Measurements from ENCODE around the gene IFI27L1. TPM values are rescaled to one million over a fixed set of nuclear protein-coding genes. Genes with fewer than 3 reads are reported as not detected.

IFI27L1 gene
- polyA plus RNA-seq, 1 donor (not counting 4 experiments of a cell fraction or from before 2014, with no cell fraction given) = 17.4 TPM

GRCh38 chr14:94139421-94139820, 58.3 kb downstream of the IFI27L1 start:
- Histone ChIP-seq H3K27me3 (ENCODE audit: control insufficient read depth, extremely low read depth, insufficient read depth, low read length) (no peaks in the 10 kb centered on the region), H3K27ac (ENCODE audit: control insufficient read depth, insufficient read depth, low read length) (no peak overlapping the region), H3K9me3 (ENCODE audit: control insufficient read depth, low read depth, low read length) (no peaks in the 10 kb centered on the region), H4K20me1 (ENCODE audit: control insufficient read depth, extremely low read depth, insufficient read depth, low read length) (no peaks in the 10 kb centered on the region), H2AFZ (ENCODE audit: control insufficient read depth, low read length) (no peak overlapping the region), H3K9ac (ENCODE audit: control insufficient read depth, extremely low read depth, insufficient read depth, low read length) (no peak overlapping the region), H3K4me2 (ENCODE audit: control insufficient read depth, extremely low read depth, insufficient read depth, low read depth, low read length) (no peak overlapping the region), H3K4me3 (ENCODE audit: control insufficient read depth in 2 of 3, extremely low read depth in 1 of 3, insufficient read depth in 2 of 3, low read depth in 1 of 3, low read length in 3 of 3) (no peak overlapping the region), H3K36me3 (ENCODE audit: control insufficient read depth in 2 of 2, extremely low read depth in 1 of 2, insufficient read depth in 2 of 2, low read length in 2 of 2) (no peaks in the 10 kb centered on the region), H3K79me2 (ENCODE audit: control insufficient read depth, insufficient read depth, low read length) (no peaks in the 10 kb centered on the region), H3K9me1 (ENCODE audit: control insufficient read depth, extremely low read depth, insufficient read depth, low read length) (no peaks in the 10 kb centered on the region), H3K4me1 (ENCODE audit: control insufficient read depth, extremely low read depth, insufficient read depth, low read length) (no peaks in the 10 kb centered on the region)
- dilution Hi-C loops (cut with MboI; ENCODE audit: extremely low pct_ligation_motif_present, low sequenced_read_pairs) = no loop called here
- no peak for TF ChIP-seq EZH2 (IDR thresholded peaks at IDR 0.05; ENCODE audit: low read length)
- TF ChIP-seq, protein P1, sequence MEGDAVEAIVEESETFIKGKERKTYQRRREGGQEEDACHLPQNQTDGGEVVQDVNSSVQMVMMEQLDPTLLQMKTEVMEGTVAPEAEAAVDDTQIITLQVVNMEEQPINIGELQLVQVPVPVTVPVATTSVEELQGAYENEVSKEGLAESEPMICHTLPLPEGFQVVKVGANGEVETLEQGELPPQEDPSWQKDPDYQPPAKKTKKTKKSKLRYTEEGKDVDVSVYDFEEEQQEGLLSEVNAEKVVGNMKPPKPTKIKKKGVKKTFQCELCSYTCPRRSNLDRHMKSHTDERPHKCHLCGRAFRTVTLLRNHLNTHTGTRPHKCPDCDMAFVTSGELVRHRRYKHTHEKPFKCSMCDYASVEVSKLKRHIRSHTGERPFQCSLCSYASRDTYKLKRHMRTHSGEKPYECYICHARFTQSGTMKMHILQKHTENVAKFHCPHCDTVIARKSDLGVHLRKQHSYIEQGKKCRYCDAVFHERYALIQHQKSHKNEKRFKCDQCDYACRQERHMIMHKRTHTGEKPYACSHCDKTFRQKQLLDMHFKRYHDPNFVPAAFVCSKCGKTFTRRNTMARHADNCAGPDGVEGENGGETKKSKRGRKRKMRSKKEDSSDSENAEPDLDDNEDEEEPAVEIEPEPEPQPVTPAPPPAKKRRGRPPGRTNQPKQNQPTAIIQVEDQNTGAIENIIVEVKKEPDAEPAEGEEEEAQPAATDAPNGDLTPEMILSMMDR (optimal IDR thresholded peaks at IDR 0.05 in 1 of 3, IDR thresholded peaks at IDR 0.05 in 1 of 3, conservative IDR thresholded peaks at IDR 0.05 in 1 of 3; ENCODE audit: extremely low read depth in 1 of 3, insufficient read depth in 2 of 3, low read length in 3 of 3) = no peak
- FAIRE-seq (no peak), DNase-seq (ENCODE audit: low read depth, low spot score) (no peak)

- Histone ChIP-seq H3K9me3 (ENCODE audit: control insufficient read depth, low read depth, low read length) (no peaks in the 10 kb centered on the region), H3K4me1 (ENCODE audit: control insufficient read depth, extremely low read depth, insufficient read depth, low read length) (no peaks in the 10 kb centered on the region), H3K27me3 (ENCODE audit: control insufficient read depth, extremely low read depth, insufficient read depth, low read length) (no peaks in the 10 kb centered on the region), H3K27ac (ENCODE audit: control insufficient read depth, insufficient read depth, low read length) (no peak overlapping the region), H3K9ac (ENCODE audit: control insufficient read depth, extremely low read depth, insufficient read depth, low read length) (no peak overlapping the region), H3K4me2 (ENCODE audit: control insufficient read depth, extremely low read depth, insufficient read depth, low read depth, low read length) (no peak overlapping the region), H3K79me2 (ENCODE audit: control insufficient read depth, insufficient read depth, low read length) (no peaks in the 10 kb centered on the region), H2AFZ (ENCODE audit: control insufficient read depth, low read length) (no peak overlapping the region), H3K4me3 (ENCODE audit: control insufficient read depth in 2 of 3, extremely low read depth in 1 of 3, insufficient read depth in 2 of 3, low read depth in 1 of 3, low read length in 3 of 3) (no peak overlapping the region), H3K9me1 (ENCODE audit: control insufficient read depth, extremely low read depth, insufficient read depth, low read length) (no peaks in the 10 kb centered on the region), H3K36me3 (ENCODE audit: control insufficient read depth in 2 of 2, extremely low read depth in 1 of 2, insufficient read depth in 2 of 2, low read length in 2 of 2) (no peaks in the 10 kb centered on the region), H4K20me1 (ENCODE audit: control insufficient read depth, extremely low read depth, insufficient read depth, low read length) (no peaks in the 10 kb centered on the region)
- no peak for DNase-seq (ENCODE audit: low read depth, low spot score)
- TF ChIP-seq, protein P1 (optimal IDR thresholded peaks at IDR 0.05 in 1 of 3, IDR thresholded peaks at IDR 0.05 in 1 of 3, conservative IDR thresholded peaks at IDR 0.05 in 1 of 3; ENCODE audit: extremely low read depth in 1 of 3, insufficient read depth in 2 of 3, low read length in 3 of 3) = no peak
- no peak for TF ChIP-seq EZH2 (IDR thresholded peaks at IDR 0.05; ENCODE audit: low read length)
- no peak for FAIRE-seq
- dilution Hi-C loops (cut with MboI; ENCODE audit: extremely low pct_ligation_motif_present, low sequenced_read_pairs) = no loop called here
Observed at GRCh38 chr14:94142247-94142646, 61.1 kb downstream of the IFI27L1 start.

Data from keratinocyte (primary cell).